ENCODE results near the gene NME9. TPM values are rescaled to one million over a fixed set of nuclear protein-coding genes. Genes with fewer than 3 reads are reported as not detected.

Gene NME9
- total RNA-seq, 1 donor from 2014 or later = 0.47 TPM

- H3K27ac Mint-ChIP-seq (ENCODE audit: unreplicated experiment) = peak overlapping the region; percentile 88
- H3K4me1 Mint-ChIP-seq (ENCODE audit: low read depth, unreplicated experiment) = peaks cover 3% of the 10 kb centered on the region
- H3K36me3 Mint-ChIP-seq (ENCODE audit: unreplicated experiment) = no peaks in the 10 kb centered on the region
These were observed 19.4 kb upstream of the NME9 start for GRCh38 chr3:138348754-138349739.

GRCh38 chr3:138347960-138348753, 18.5 kb upstream of the NME9 start, which contains the start of gene MRAS:
Gene MRAS, plus strand, starts transcription at chr3:138348579. Its CDS starts 24,305 bp downstream, at chr3:138372884.
- peak; percentile 78 for DNase-seq
- H3K4me3 Mint-ChIP-seq (ENCODE audit: unreplicated experiment) = peak within 1 kb of the TSS; percentile 93
- peak; percentile 16 for TF ChIP-seq CTCF (IDR thresholded peaks at IDR 0.05; ENCODE audit: partially characterized antibody, unreplicated experiment)
- H3K36me3 Mint-ChIP-seq (ENCODE audit: unreplicated experiment) = no peaks in the 10 kb centered on the region
- peaks cover 3% of the 10 kb centered on the region for H3K4me1 Mint-ChIP-seq (ENCODE audit: low read depth, unreplicated experiment)
- peaks cover 15% of the 10 kb centered on the region for H3K27me3 Mint-ChIP-seq (ENCODE audit: unreplicated experiment)
- peaks cover 8% of the 10 kb centered on the region for H3K9me3 Mint-ChIP-seq (ENCODE audit: unreplicated experiment)
- peak within 1 kb of the TSS; percentile 91 for H3K27ac Mint-ChIP-seq (ENCODE audit: unreplicated experiment)

More at GRCh38 chr3:138348754-138349739, 19.4 kb upstream of the NME9 start:
- peaks cover 15% of the 10 kb centered on the region for H3K27me3 Mint-ChIP-seq (ENCODE audit: unreplicated experiment)
- H3K9me3 Mint-ChIP-seq (ENCODE audit: unreplicated experiment) = peaks cover 9% of the 10 kb centered on the region
- H3K4me3 Mint-ChIP-seq (ENCODE audit: unreplicated experiment) = peak overlapping the region; percentile 93
- DNase-seq = peak; percentile 50
- TF ChIP-seq CTCF (IDR thresholded peaks at IDR 0.05; ENCODE audit: partially characterized antibody, unreplicated experiment) = no peak

- peaks cover 8% of the 10 kb centered on the region for H3K9me3 Mint-ChIP-seq (ENCODE audit: unreplicated experiment)
- no peak overlapping the region for H3K27ac Mint-ChIP-seq (ENCODE audit: unreplicated experiment)
- no peak for DNase-seq
- H3K36me3 Mint-ChIP-seq (ENCODE audit: unreplicated experiment) = no peaks in the 10 kb centered on the region
- H3K4me3 Mint-ChIP-seq (ENCODE audit: unreplicated experiment) = no peak overlapping the region
- H3K4me1 Mint-ChIP-seq (ENCODE audit: low read depth, unreplicated experiment) = peaks cover 3% of the 10 kb centered on the region
- H3K27me3 Mint-ChIP-seq (ENCODE audit: unreplicated experiment) = peaks cover 15% of the 10 kb centered on the region
- TF ChIP-seq CTCF (IDR thresholded peaks at IDR 0.05; ENCODE audit: partially characterized antibody, unreplicated experiment) = no peak
These were observed 15.1 kb upstream of the NME9 start for GRCh38 chr3:138344754-138345153.

GRCh38 chr3:138340511-138340910, 10.9 kb upstream of the NME9 start:
- H3K27me3 Mint-ChIP-seq (ENCODE audit: unreplicated experiment) = no peaks in the 10 kb centered on the region
- DNase-seq = no peak
- peaks cover 1% of the 10 kb centered on the region for H3K9me3 Mint-ChIP-seq (ENCODE audit: unreplicated experiment)
- H3K27ac Mint-ChIP-seq (ENCODE audit: unreplicated experiment) = no peak overlapping the region
- no peaks in the 10 kb centered on the region for H3K36me3 Mint-ChIP-seq (ENCODE audit: unreplicated experiment)
- no peak overlapping the region for H3K4me3 Mint-ChIP-seq (ENCODE audit: unreplicated experiment)
- H3K4me1 Mint-ChIP-seq (ENCODE audit: low read depth, unreplicated experiment) = peaks cover 8% of the 10 kb centered on the region
- TF ChIP-seq CTCF (IDR thresholded peaks at IDR 0.05; ENCODE audit: partially characterized antibody, unreplicated experiment) = no peak

Measured in glutamatergic neuron (in vitro differentiated cells).